Peyer's patch (tissue), 4 donors: Measurements from ENCODE around the gene TRIM38. TPM values are rescaled to one million over a fixed set of nuclear protein-coding genes. Genes with fewer than 3 reads are reported as not detected.

Experiments used
- DNase-seq, 3 donors: peaks; one replicate each; pipeline ENCODE4 v3.0.0-alpha.2; 2017 to 2019
- H3K27ac ChIP-seq, 4 donors: fragments of 200-600 bp; sonication (generic); one replicate each; pipeline ENCODE4 v1.5.1; 2016 to 2019
- H3K27me3 ChIP-seq, 2 donors: fragments of 200-600 bp; sonication (generic); one replicate each; pipeline ENCODE4 v1.5.1; 2019
- H3K36me3 ChIP-seq, 3 donors: fragments of 200-600 bp; sonication (generic); one replicate each; pipeline ENCODE4 v1.5.1; 2016 to 2019
- H3K4me1 ChIP-seq, 4 donors: fragments of 200-600 bp; sonication (generic); one replicate each; pipeline ENCODE4 v1.5.1; 2016 to 2019
- H3K4me3 ChIP-seq, 4 donors: fragments of 200-600 bp; sonication (generic); 1 replicate in 3 of 4; 2 replicates in 1 of 4; pipeline ENCODE4 v1.5.1; 2016 to 2019; ENCODE audit warnings: mild to moderate bottlenecking in 1 of 4
- H3K9me3 ChIP-seq, 4 donors: fragments of 200-600 bp; sonication (generic); one replicate each; pipeline ENCODE4 v1.5.1; 2016 to 2019; ENCODE audit warnings: mild to moderate bottlenecking in 1 of 4
- CTCF ChIP-seq, 6 experiments: fragments of 450-650 bp in 4 of 6; fragments of 200-600 bp in 2 of 6; sonication (generic) in 1 of 6; IDR thresholded peaks; one replicate each; pipeline ENCODE4 v1.5.1; 2017 to 2019; ENCODE audit warnings: antibody characterized with exemption in 6 of 6, mild to moderate bottlenecking in 3 of 6, moderate library complexity in 1 of 6
- POLR2A ChIP-seq, 2 donors: fragments of 450-650 bp; IDR thresholded peaks; one replicate each; pipeline ENCODE4 v1.5.1; 2017; ENCODE audit warnings: antibody characterized with exemption in 2 of 2, mild to moderate bottlenecking in 2 of 2, moderate library complexity in 2 of 2
- total RNA-seq, 4 donors: library from RNA; depleted of rRNA; stranded (reverse); fragments of >200 nt; gene quantifications; one replicate each; pipeline ENCODE4 v1.1.0, GENCODE V29; 2016

TRIM38 gene
- total RNA-seq, 4 donors from 2014 or later: 15.3 to 24.8 (median 19.3) TPM

GRCh38 chr6:26027491-26028211 is 65.0 kb downstream of the TRIM38 start:
- TF ChIP-seq POLR2A (IDR thresholded peaks at IDR 0.05) (no peak), CTCF (IDR thresholded peaks at IDR 0.05) (no peak)
- no peaks in the 10 kb centered on the region for H3K9me3 ChIP-seq
- DNase-seq: no peak
- H3K36me3 ChIP-seq: no peaks in the 10 kb centered on the region
- H3K27ac ChIP-seq: peak overlapping the region; percentile 86 to 97 (median 93)
- peaks cover 0 to 12% (median 5%) of the 10 kb centered on the region in 4 donors for H3K4me1 ChIP-seq
- peak overlapping the region; percentile 47 to 68 (median 56) for H3K4me3 ChIP-seq
- H3K27me3 ChIP-seq: no peaks in the 10 kb centered on the region

GRCh38 chr6:26028212-26028745 is 65.7 kb downstream of the TRIM38 start:
- no peaks in the 10 kb centered on the region for H3K9me3 ChIP-seq
- TF ChIP-seq POLR2A (IDR thresholded peaks at IDR 0.05) (no peak), CTCF (IDR thresholded peaks at IDR 0.05) (no peak)
- DNase-seq: no peak
- no peak overlapping the region for H3K4me3 ChIP-seq
- H3K36me3 ChIP-seq: no peaks in the 10 kb centered on the region
- no peaks in the 10 kb centered on the region for H3K27me3 ChIP-seq
- H3K4me1 ChIP-seq: peaks cover 0 to 12% (median 5%) of the 10 kb centered on the region in 4 donors
- H3K27ac ChIP-seq: no peak overlapping the region

GRCh38 chr6:26028746-26029569 is 66.4 kb downstream of the TRIM38 start:
- DNase-seq: no peak
- Histone ChIP-seq H3K27me3 (no peaks in the 10 kb centered on the region), H3K9me3 (no peaks in the 10 kb centered on the region), H3K4me3 (no peak overlapping the region), H3K36me3 (no peaks in the 10 kb centered on the region), H3K27ac (no peak overlapping the region), H3K4me1 (peaks cover 0 to 13% (median 5%) of the 10 kb centered on the region in 4 donors)
- TF ChIP-seq CTCF (IDR thresholded peaks at IDR 0.05): no peak
- TF ChIP-seq POLR2A (IDR thresholded peaks at IDR 0.05): no peak

DNA sequence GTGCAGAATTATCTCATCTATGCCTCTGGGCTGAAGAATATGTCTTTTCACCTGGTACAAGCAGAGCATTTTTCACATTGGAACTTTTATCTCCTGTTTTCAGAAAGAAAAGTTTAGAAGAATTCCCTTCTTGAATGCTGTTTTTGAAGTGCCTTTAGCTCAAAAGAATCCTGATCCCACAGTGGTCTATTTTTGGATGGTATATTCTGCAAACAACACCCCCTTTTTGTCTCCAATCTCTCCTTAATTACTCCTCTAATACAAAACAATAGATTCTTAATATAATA is 66.9 kb downstream of the TRIM38 start:
- TF ChIP-seq CTCF (IDR thresholded peaks at IDR 0.05) (no peak), POLR2A (IDR thresholded peaks at IDR 0.05) (no peak)
- H3K27me3 ChIP-seq: no peaks in the 10 kb centered on the region
- no peaks in the 10 kb centered on the region for H3K9me3 ChIP-seq
- H3K27ac ChIP-seq: no peak overlapping the region
- H3K36me3 ChIP-seq: no peaks in the 10 kb centered on the region
- H3K4me3 ChIP-seq: no peak overlapping the region
- H3K4me1 ChIP-seq: peaks cover 0 to 17% (median 5%) of the 10 kb centered on the region in 4 donors
- no peak for DNase-seq

DNA sequence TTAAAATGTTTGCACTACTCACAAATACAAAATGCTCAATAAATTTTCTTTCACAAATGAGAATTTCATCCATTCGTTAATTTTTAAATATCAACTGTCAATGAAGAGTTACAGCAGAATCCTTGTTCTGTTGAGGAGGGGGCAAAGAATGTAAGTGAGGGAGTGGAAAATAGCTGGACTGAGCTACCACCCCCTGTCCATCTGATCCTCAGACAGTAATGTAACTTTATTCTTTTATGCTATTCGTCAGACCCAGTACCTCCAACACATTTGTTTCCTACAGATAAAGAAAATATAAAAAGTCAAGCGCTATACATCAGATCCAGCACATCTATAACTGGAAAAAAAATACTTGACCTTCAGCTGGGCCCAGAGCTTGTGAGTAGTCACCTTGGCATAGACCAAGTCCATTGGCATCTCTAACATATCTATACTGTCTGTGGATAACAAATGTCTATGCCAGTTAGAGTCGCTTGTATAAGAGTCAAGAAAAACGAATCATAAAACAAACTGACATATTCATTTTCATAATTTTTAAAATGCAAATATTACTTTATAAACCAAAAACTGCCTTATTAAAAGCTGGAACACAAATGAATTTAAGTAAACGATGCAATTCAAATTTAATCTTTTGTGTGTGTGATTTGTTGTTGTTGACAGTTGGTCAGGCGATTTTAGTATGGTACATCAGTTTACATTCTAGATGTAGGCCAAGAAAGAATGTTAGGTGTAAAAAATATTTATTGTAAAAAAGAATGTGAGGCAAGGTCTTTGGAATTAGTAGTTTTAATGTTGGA is 67.5 kb downstream of the TRIM38 start:
- H3K36me3 ChIP-seq: no peaks in the 10 kb centered on the region
- no peak for TF ChIP-seq CTCF (IDR thresholded peaks at IDR 0.05)
- no peak for TF ChIP-seq POLR2A (IDR thresholded peaks at IDR 0.05)
- H3K4me3 ChIP-seq: no peak overlapping the region
- no peaks in the 10 kb centered on the region for H3K27me3 ChIP-seq
- no peak overlapping the region for H3K27ac ChIP-seq
- DNase-seq: no peak
- H3K9me3 ChIP-seq: no peaks in the 10 kb centered on the region
- H3K4me1 ChIP-seq: peaks cover 0 to 17% (median 5%) of the 10 kb centered on the region in 4 donors
